Keratinocyte (primary cell): ENCODE results near the gene CD55. TPM values are rescaled to one million over a fixed set of nuclear protein-coding genes. Genes with fewer than 3 reads are reported as not detected.
A peak's percentile ranks its signal among the peaks of the same experiment; 100 is the strongest.

Source experiments
- DNase-seq: peaks from one replicate; pipeline ENCODE4 v3.0.0-alpha.2; 2011; ENCODE audit warnings: low read depth, missing footprints, low spot score
- FAIRE-seq: peaks from 2 replicates; lab custom pipeline; 2011; peaks lifted over from hg19 to GRCh38; lab: Jason Lieb, UNC
- H2AFZ ChIP-seq: 2 replicates; pipeline ENCODE4 v1.6.0; 2012; ENCODE audit warnings: low read length, control low read depth, inconsistent platforms; ENCODE audit not compliant: control insufficient read depth
- H3K27ac ChIP-seq: 2 replicates; pipeline ENCODE4 v1.5.1; 2011; ENCODE audit warnings: low read length; ENCODE audit not compliant: control insufficient read depth, insufficient read depth
- H3K27me3 ChIP-seq: 3 replicates; pipeline ENCODE4 v1.6.0; 2011; ENCODE audit warnings: low read length; ENCODE audit not compliant: control insufficient read depth, insufficient read depth; ENCODE audit errors: extremely low read depth
- H3K36me3 ChIP-seq, 2 experiments: 2 replicates in 1 of 2; 3 replicates in 1 of 2; pipeline ENCODE4 v1.5.1; 2011; ENCODE audit warnings: low read length in 2 of 2, mild to moderate bottlenecking in 1 of 2; ENCODE audit not compliant: control insufficient read depth in 2 of 2, insufficient read depth in 2 of 2; ENCODE audit errors: extremely low read depth in 1 of 2
- H3K4me1 ChIP-seq: 3 replicates; pipeline ENCODE4 v1.5.1; 2011; ENCODE audit warnings: low read length; ENCODE audit not compliant: control insufficient read depth, insufficient read depth; ENCODE audit errors: extremely low read depth
- H3K4me2 ChIP-seq: 3 replicates; pipeline ENCODE4 v1.6.0; 2011; ENCODE audit warnings: low read depth, low read length; ENCODE audit not compliant: control insufficient read depth, insufficient read depth; ENCODE audit errors: extremely low read depth
- H3K4me3 ChIP-seq, 3 experiments: fragments of 200-600 bp in 1 of 3; sonication (generic) in 1 of 3; 2 replicates in 2 of 3; 3 replicates in 1 of 3; pipeline ENCODE4 v1.5.1; 2011 to 2016; ENCODE audit warnings: low read length in 3 of 3, mild to moderate bottlenecking in 3 of 3, control low read depth in 2 of 3, inconsistent platforms in 1 of 3, low read depth in 1 of 3, mixed read lengths in 1 of 3, mixed run types in 1 of 3, moderate library complexity in 1 of 3; ENCODE audit not compliant: control insufficient read depth in 2 of 3, insufficient read depth in 2 of 3; ENCODE audit errors: extremely low read depth in 1 of 3
- H3K79me2 ChIP-seq: 2 replicates; pipeline ENCODE4 v1.6.0; 2012; ENCODE audit warnings: low read length; ENCODE audit not compliant: control insufficient read depth, insufficient read depth
- H3K9ac ChIP-seq: 3 replicates; pipeline ENCODE4 v1.6.0; 2011; ENCODE audit warnings: low read length; ENCODE audit not compliant: control insufficient read depth, insufficient read depth; ENCODE audit errors: extremely low read depth
- H3K9me1 ChIP-seq: 3 replicates; pipeline ENCODE4 v1.6.0; 2011; ENCODE audit warnings: low read length; ENCODE audit not compliant: control insufficient read depth, insufficient read depth; ENCODE audit errors: extremely low read depth
- H3K9me3 ChIP-seq: 2 replicates; pipeline ENCODE4 v1.5.1; 2012; ENCODE audit warnings: low read depth, low read length; ENCODE audit not compliant: control insufficient read depth
- H4K20me1 ChIP-seq: 3 replicates; pipeline ENCODE4 v1.6.0; 2011; ENCODE audit warnings: low read length; ENCODE audit not compliant: control insufficient read depth, insufficient read depth; ENCODE audit errors: extremely low read depth
- CTCF ChIP-seq, 3 experiments: IDR thresholded peaks in 1 of 3; conservative IDR thresholded peaks in 1 of 3; optimal IDR thresholded peaks in 1 of 3; 2 replicates in 2 of 3; 3 replicates in 1 of 3; pipeline versions ENCODE3 to v1.5.1; 2011; ENCODE audit warnings: low read length in 3 of 3, mild to moderate bottlenecking in 3 of 3, moderate library complexity in 2 of 3, control low read depth in 1 of 3, inconsistent platforms in 1 of 3; ENCODE audit not compliant: insufficient read depth in 2 of 3; ENCODE audit errors: extremely low read depth in 1 of 3
- EZH2 ChIP-seq: IDR thresholded peaks from one replicate; pipeline ENCODE4 v1.6.1; 2012; ENCODE audit warnings: inconsistent platforms, mild to moderate bottlenecking, low read length, moderate library complexity
- dilution Hi-C: fragments of 300-500 bp; cut with MboI; formaldehyde crosslinking; loops from one replicate; pipeline ENCODE4 v1.7.0; 2020; ENCODE audit warnings: low sequenced_read_pairs; ENCODE audit not compliant: extremely low pct_ligation_motif_present
- polyA plus RNA-seq, 5 experiments: library from polyadenylated mRNA; depleted of rRNA in 3 of 5; stranded (reverse) in 3 of 5; stranded (forward) in 1 of 5; unstranded in 1 of 5; fragments of >200 nt; gene quantifications; 1 replicate in 1 of 5; 2 replicates in 3 of 5; 3 replicates in 1 of 5; pipeline versions ENCODE4 v1.2.1 to v1.2.3, GENCODE V29; 2011 to 2012; ENCODE audit warnings: missing spikeins in 2 of 5, low read depth in 1 of 5, low replicate concordance in 1 of 5

Gene CD55
- polyA plus RNA-seq, 1 donor (not counting 4 experiments of a cell fraction or from before 2014, with no cell fraction given), result 37.3 TPM

DNA sequence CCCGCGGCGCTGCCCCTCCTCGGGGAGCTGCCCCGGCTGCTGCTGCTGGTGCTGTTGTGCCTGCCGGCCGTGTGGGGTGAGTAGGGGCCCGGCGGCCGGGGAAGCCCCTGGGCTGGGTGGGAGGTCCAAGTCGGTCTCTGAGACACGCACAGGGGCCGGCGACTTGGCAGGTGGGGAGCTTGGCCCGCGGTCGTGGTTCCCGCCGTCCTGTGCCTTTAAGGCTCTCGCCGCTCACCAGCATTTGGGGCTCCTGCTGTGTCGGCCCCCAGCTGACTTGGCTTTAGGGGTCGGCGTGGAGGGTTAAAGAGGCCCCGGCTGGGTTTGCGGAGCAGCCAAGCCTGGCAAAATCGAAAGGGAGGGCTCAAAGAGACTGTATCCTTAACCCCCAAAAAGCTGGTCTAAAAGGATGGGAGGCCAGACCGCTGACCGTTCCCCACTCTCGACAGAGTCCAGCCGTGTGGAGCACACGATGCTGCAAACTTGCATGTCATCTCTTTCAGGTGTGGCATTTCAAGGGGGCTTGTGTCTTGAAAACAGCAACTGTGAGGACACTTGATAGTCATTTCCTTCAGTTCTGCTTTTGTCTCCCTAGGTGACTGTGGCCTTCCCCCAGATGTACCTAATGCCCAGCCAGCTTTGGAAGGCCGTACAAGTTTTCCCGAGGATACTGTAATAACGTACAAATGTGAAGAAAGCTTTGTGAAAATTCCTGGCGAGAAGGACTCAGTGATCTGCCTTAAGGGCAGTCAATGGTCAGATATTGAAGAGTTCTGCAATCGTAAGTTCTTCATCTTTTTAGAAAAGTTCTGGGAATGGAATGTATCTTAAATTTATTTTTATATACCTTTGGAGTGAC is 540 bp downstream of the CD55 start:
- H3K9ac ChIP-seq, result peak overlapping the region; percentile 99
- H3K9me1 ChIP-seq, result no peaks in the 10 kb centered on the region
- H3K27ac ChIP-seq, result peak overlapping the region; percentile 97
- H3K27me3 ChIP-seq, result no peaks in the 10 kb centered on the region
- peak overlapping the region; percentile 87 to 100 (median 88) for H3K4me3 ChIP-seq
- TF ChIP-seq EZH2, result no peak
- TF ChIP-seq CTCF (optimal IDR thresholded peaks at IDR 0.05 in 1 of 3, IDR thresholded peaks at IDR 0.05 in 1 of 3, conservative IDR thresholded peaks at IDR 0.05 in 1 of 3; ENCODE audit: extremely low read depth in 1 of 3, insufficient read depth in 2 of 3, low read length in 3 of 3), result no peak
- peak overlapping the region; percentile 81 for H2AFZ ChIP-seq
- dilution Hi-C loops, result no loop called here
- H3K79me2 ChIP-seq, result no peaks in the 10 kb centered on the region
- no peaks in the 10 kb centered on the region for H4K20me1 ChIP-seq
- no peaks in the 10 kb centered on the region for H3K9me3 ChIP-seq
- H3K36me3 ChIP-seq, result peaks cover 0 to 7% of the 10 kb centered on the region in 2 experiments
- H3K4me2 ChIP-seq, result peak overlapping the region; percentile 93
- H3K4me1 ChIP-seq, result peaks cover 13% of the 10 kb centered on the region
- DNase-seq (no peak), FAIRE-seq (no peak)

GRCh38 chr1:207323425-207324225 is 2.1 kb downstream of the CD55 start:
- TF ChIP-seq CTCF (optimal IDR thresholded peaks at IDR 0.05 in 1 of 3, IDR thresholded peaks at IDR 0.05 in 1 of 3, conservative IDR thresholded peaks at IDR 0.05 in 1 of 3; ENCODE audit: extremely low read depth in 1 of 3, insufficient read depth in 2 of 3, low read length in 3 of 3) (no peak), EZH2 (no peak)
- DNase-seq (no peak), FAIRE-seq (no peak)
- dilution Hi-C loops, result no loop called here
- Histone ChIP-seq H3K9ac (no peak overlapping the region), H4K20me1 (no peaks in the 10 kb centered on the region), H3K36me3 (peaks cover 0 to 15% of the 10 kb centered on the region in 2 experiments), H3K79me2 (no peaks in the 10 kb centered on the region), H2AFZ (no peak overlapping the region), H3K9me3 (no peaks in the 10 kb centered on the region), H3K27me3 (no peaks in the 10 kb centered on the region), H3K4me1 (peaks cover 6% of the 10 kb centered on the region), H3K27ac (no peak overlapping the region), H3K9me1 (no peaks in the 10 kb centered on the region), H3K4me2 (peak overlapping the region; percentile 68), H3K4me3 (peak overlapping the region in 1 of 3 experiments; percentile 40)
